Measurements from ENCODE around the gene NFE2L3. TPM values are rescaled to one million over a fixed set of nuclear protein-coding genes. Genes with fewer than 3 reads are reported as not detected.

Gene NFE2L3
- total and polyA plus RNA-seq, 2 of the 8 experiments (the other 6 are each of a cell fraction or from before 2014, with no cell fraction given) = 64.9 to 76.5 TPM

GRCh38 chr7:26212921-26213718, 61.1 kb downstream of the NFE2L3 start:
- Histone ChIP-seq H4K5ac (ENCODE audit: insufficient read length, low read depth, low read length) (no peak overlapping the region), H2BK12ac (ENCODE audit: low read depth, low read length) (no peak overlapping the region), H3K56ac (replicated peaks; ENCODE audit: insufficient read length, low read depth, low read length) (no peak overlapping the region), H2BK20ac (ENCODE audit: low read length) (no peak overlapping the region), H3K79me2 (ENCODE audit: control insufficient read depth in 1 of 2, insufficient read depth in 2 of 2, low read length in 2 of 2) (peaks cover 0 to 24% of the 10 kb centered on the region in 2 experiments; a peak in 2 of 4 replicates), H2AFZ (ENCODE audit: low read length) (no peak overlapping the region), H3K14ac (ENCODE audit: insufficient read length) (no peak overlapping the region), H3K79me1 (ENCODE audit: low read depth, low read length) (no peaks in the 10 kb centered on the region), H3K23ac (ENCODE audit: insufficient read length) (no peak overlapping the region), H3K4me2 (ENCODE audit: insufficient read depth in 1 of 2, low read depth in 2 of 2, low read length in 2 of 2) (no peak overlapping the region), H3K9ac (replicated peaks in 1 of 4; ENCODE audit: extremely low read depth in 1 of 4, low read depth in 3 of 4, low read length in 3 of 4) (no peak overlapping the region), H2AK5ac (ENCODE audit: low read depth, low read length) (no peak overlapping the region), H4K20me1 (replicated peaks in 1 of 2; ENCODE audit: control insufficient read depth in 1 of 2, insufficient read depth in 2 of 2, low read length in 2 of 2) (peaks cover 0 to 2% of the 10 kb centered on the region in 2 experiments), H4K8ac (ENCODE audit: extremely low read depth, insufficient read depth, low read length) (no peak overlapping the region), H3K27ac (ENCODE audit: low read depth, low read length) (no peak overlapping the region), H3K4me3 (ENCODE audit: extremely low read depth in 1 of 4, insufficient read depth in 2 of 4, low read depth in 3 of 4, low read length in 4 of 4) (no peak overlapping the region), H3K23me2 (ENCODE audit: low read depth, low read length) (no peaks in the 10 kb centered on the region), H3K36me3 (ENCODE audit: control insufficient read depth in 2 of 4, insufficient read depth in 4 of 4, low read length in 3 of 4) (peaks cover 21 to 47% (median 33%) of the 10 kb centered on the region in 4 experiments), H2BK15ac (ENCODE audit: low read length) (no peak overlapping the region), H3K27me3 (replicated peaks in 1 of 4; ENCODE audit: control insufficient read depth in 3 of 4, extremely low read depth in 1 of 4, insufficient read depth in 3 of 4, low read length in 3 of 4) (no peaks in the 10 kb centered on the region), H2BK5ac (ENCODE audit: low read depth, low read length) (no peak overlapping the region), H4K91ac (replicated peaks; ENCODE audit: insufficient read length, low read length) (no peak overlapping the region), H3K4ac (replicated peaks; ENCODE audit: insufficient read length, low read depth, low read length) (no peak overlapping the region), H3K18ac (ENCODE audit: extremely low read depth, low read length) (no peak overlapping the region), H3K4me1 (replicated peaks in 1 of 4; ENCODE audit: control insufficient read depth in 3 of 4, insufficient read depth in 4 of 4, low read length in 3 of 4) (no peaks in the 10 kb centered on the region), H3K9me3 (ENCODE audit: insufficient read depth in 2 of 2, low read depth in 1 of 2, low read length in 1 of 2) (no peaks in the 10 kb centered on the region), H2BK120ac (replicated peaks; ENCODE audit: low read depth, low read length) (no peak overlapping the region)
- peak in 1 of 2 experiments; percentile 53; a peak in 1 of 3 replicates for TF ChIP-seq POLR2A (IDR thresholded peaks at IDR 0.05; ENCODE audit: control extremely low read depth in 1 of 2, low read depth in 2 of 2, low read length in 2 of 2)
- no peak for TF ChIP-seq SRF (IDR thresholded peaks at IDR 0.05; ENCODE audit: low read depth, low read length)
- no peak for TF ChIP-seq FOSL1 (IDR thresholded peaks at IDR 0.05; ENCODE audit: insufficient read depth, low read depth, low read length)
- TF ChIP-seq USF2 (IDR thresholded peaks at IDR 0.05; ENCODE audit: low read length) = no peak
- TF ChIP-seq POLR2AphosphoS5 (IDR thresholded peaks at IDR 0.05; ENCODE audit: low read depth, low read length) = peak; percentile 64
- TF ChIP-seq BCL11A (IDR thresholded peaks at IDR 0.05; ENCODE audit: low read depth in 2 of 2, low read length in 2 of 2) = no peak
- WGBS, 2 experiments (ENCODE audit: extremely low coverage in 1 of 2, insufficient coverage in 1 of 2, insufficient read length in 1 of 2, insufficient replicate concordance in 2 of 2, low coverage in 1 of 2, low lambda C conversion rate in 2 of 2, missing lambda C conversion rate in 1 of 2) = 92% methylated on average over 2 of the region's 2 CpGs; no CpG with 5 or more reads in 1 of the 2 experiments
- DNase-seq (ENCODE audit: low read depth in 1 of 2, low spot score in 2 of 2) (no peak), FAIRE-seq (peak; percentile 32)
- POLR2A ChIA-PET (ENCODE audit: partially characterized antibody) = interaction anchor here (1.0 to 17.7 kb wide), 8 partner anchors 7 to 109 kb away, joined by 3 to 442 read pairs (median 8); partner anchors contain the start of genes CBX3 and HNRNPA2B1
- CTCF ChIA-PET (ENCODE audit: partially characterized antibody) = interaction anchor here (0.7 to 1.8 kb wide), 3 partner anchors 9 to 16 kb away, joined by 3 to 4 read pairs (median 3); no protein-coding TSS in a partner anchor
